ENCODE results near the gene SSH3.
A peak's percentile ranks its signal among the peaks of the same experiment; 100 is the strongest.

SSH3 gene

GRCh38 chr11:67290801-67291200, 12.5 kb upstream of the SSH3 start:
- no peak for DNase-seq (ENCODE audit: low read depth in 2 of 2)

GRCh38 chr11:67291481-67292381, 11.6 kb upstream of the SSH3 start:
- DNase-seq (ENCODE audit: low read depth in 2 of 2), result no peak

GRCh38 chr11:67292671-67293070, 10.7 kb upstream of the SSH3 start:
- DNase-seq (ENCODE audit: low read depth in 2 of 2), result no peak

- DNase-seq (ENCODE audit: low read depth in 2 of 2), result peak in 1 of 2 experiments; percentile 34
Measured at GRCh38 chr11:67293090-67293489, 10.2 kb upstream of the SSH3 start.

GRCh38 chr11:67295846-67296245, 7.5 kb upstream of the SSH3 start:
- DNase-seq (ENCODE audit: low read depth in 2 of 2), result no peak

- DNase-seq (ENCODE audit: low read depth in 2 of 2), result no peak
Measured at GRCh38 chr11:67298786-67299185, 4.5 kb upstream of the SSH3 start.

- DNase-seq (ENCODE audit: low read depth in 2 of 2), result no peak
Measured at GRCh38 chr11:67299471-67300191, 3.7 kb upstream of the SSH3 start.

- no peak for DNase-seq (ENCODE audit: low read depth in 2 of 2)
Measured at GRCh38 chr11:67300256-67300755, 3.0 kb upstream of the SSH3 start.

- no peak for DNase-seq (ENCODE audit: low read depth in 2 of 2)
Measured at GRCh38 chr11:67300756-67301312, 2.5 kb upstream of the SSH3 start.

- DNase-seq (ENCODE audit: low read depth in 2 of 2), result no peak
Measured at GRCh38 chr11:67301313-67301921, 1.9 kb upstream of the SSH3 start.

GRCh38 chr11:67301951-67302516, 1.3 kb upstream of the SSH3 start:
- no peak for DNase-seq (ENCODE audit: low read depth in 2 of 2)

GRCh38 chr11:67302571-67303131, 679 bp upstream of the SSH3 start:
- no peak for DNase-seq (ENCODE audit: low read depth in 2 of 2)

- DNase-seq (ENCODE audit: low read depth in 2 of 2), result no peak
Measured at GRCh38 chr11:67303835-67304411, 593 bp downstream of the SSH3 start.

GRCh38 chr11:67304511-67305113, 1.3 kb downstream of the SSH3 start:
- no peak for DNase-seq (ENCODE audit: low read depth in 2 of 2)

- DNase-seq (ENCODE audit: low read depth in 2 of 2), result no peak
Measured at GRCh38 chr11:67306769-67307544, 3.6 kb downstream of the SSH3 start.

GRCh38 chr11:67307545-67308001, 4.2 kb downstream of the SSH3 start:
- no peak for DNase-seq (ENCODE audit: low read depth in 2 of 2)

- no peak for DNase-seq (ENCODE audit: low read depth in 2 of 2)
Measured at GRCh38 chr11:67308031-67308866, 4.9 kb downstream of the SSH3 start.

- no peak for DNase-seq (ENCODE audit: low read depth in 2 of 2)
Measured at GRCh38 chr11:67309166-67309565, 5.8 kb downstream of the SSH3 start.

GRCh38 chr11:67309661-67310061, 6.3 kb downstream of the SSH3 start:
- no peak for DNase-seq (ENCODE audit: low read depth in 2 of 2)
